Nephron (organoid): ENCODE data around the gene GRIK3.

Experiments used
- H3K27ac Mint-ChIP-seq, 3 experiments: 2 replicates each; pipeline ENCODE4 v1.8.0; 2020; ENCODE audit warnings: mixed read lengths in 3 of 3, mild to moderate bottlenecking in 2 of 3, moderate library complexity in 1 of 3
- H3K27me3 Mint-ChIP-seq: 2 replicates; pipeline ENCODE4 v1.8.0; 2021; ENCODE audit warnings: low read depth, mild to moderate bottlenecking, moderate library complexity, mixed read lengths
- H3K36me3 Mint-ChIP-seq: 2 replicates; pipeline ENCODE4 v1.8.0; 2020; ENCODE audit warnings: low read depth, mixed read lengths
- H3K4me1 Mint-ChIP-seq: 2 replicates; pipeline ENCODE4 v1.8.0; 2020; ENCODE audit warnings: mixed read lengths
- H3K4me3 Mint-ChIP-seq, 3 experiments: 2 replicates each; pipeline ENCODE4 v1.8.0; 2020; ENCODE audit warnings: mild to moderate bottlenecking in 3 of 3, mixed read lengths in 3 of 3, moderate library complexity in 2 of 3
- H3K9me3 Mint-ChIP-seq: 2 replicates; pipeline ENCODE4 v1.8.0; 2020; ENCODE audit warnings: mixed read lengths
- CTCF ChIP-seq, 3 experiments: fragments of 200-600 bp; sonication (generic); IDR thresholded peaks; one replicate each; pipeline ENCODE4 v1.5.0; 2021; ENCODE audit warnings: antibody characterized with exemption in 3 of 3; ENCODE audit not compliant: unreplicated experiment in 3 of 3

Gene GRIK3

DNA sequence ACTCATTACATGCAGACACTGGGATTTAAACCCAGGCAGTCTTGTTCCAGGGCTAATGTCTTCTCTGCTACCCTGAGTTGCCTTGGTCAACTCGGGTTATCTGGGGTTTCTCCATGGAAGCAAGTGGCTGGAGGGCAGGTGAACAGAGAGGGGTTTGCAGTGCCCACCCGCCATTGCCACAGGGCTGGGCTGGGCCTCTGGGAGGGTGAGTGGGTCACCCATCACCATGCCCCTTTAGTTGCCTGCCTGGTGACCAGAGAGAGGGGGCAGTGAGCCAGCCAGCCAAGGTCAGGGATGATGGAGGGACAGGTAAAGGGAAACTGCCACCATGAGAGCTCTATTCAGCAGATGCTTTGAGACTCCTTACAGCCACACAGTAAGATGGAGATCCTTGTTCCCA is 53.2 kb downstream of the GRIK3 start:
- H3K4me3 Mint-ChIP-seq: no peak overlapping the region

GRCh38 chr1:36977731-36978406 is 56.4 kb downstream of the GRIK3 start:
- no peaks in the 10 kb centered on the region for H3K9me3 Mint-ChIP-seq
- H3K27ac Mint-ChIP-seq: no peak overlapping the region
- H3K4me3 Mint-ChIP-seq: no peak overlapping the region
- no peaks in the 10 kb centered on the region for H3K4me1 Mint-ChIP-seq
- H3K27me3 Mint-ChIP-seq: peaks cover 54% of the 10 kb centered on the region
- no peak for TF ChIP-seq CTCF (IDR thresholded peaks at IDR 0.05; ENCODE audit: unreplicated experiment in 3 of 3)
- H3K36me3 Mint-ChIP-seq: no peaks in the 10 kb centered on the region

More for the DNA sequence above, 53.2 kb downstream of the GRIK3 start:
- Mint-ChIP-seq H3K27me3 (peaks cover 64% of the 10 kb centered on the region), H3K27ac (no peak overlapping the region), H3K36me3 (no peaks in the 10 kb centered on the region), H3K4me1 (no peaks in the 10 kb centered on the region), H3K9me3 (no peaks in the 10 kb centered on the region)
- no peak for TF ChIP-seq CTCF (IDR thresholded peaks at IDR 0.05; ENCODE audit: unreplicated experiment in 3 of 3)

DNA sequence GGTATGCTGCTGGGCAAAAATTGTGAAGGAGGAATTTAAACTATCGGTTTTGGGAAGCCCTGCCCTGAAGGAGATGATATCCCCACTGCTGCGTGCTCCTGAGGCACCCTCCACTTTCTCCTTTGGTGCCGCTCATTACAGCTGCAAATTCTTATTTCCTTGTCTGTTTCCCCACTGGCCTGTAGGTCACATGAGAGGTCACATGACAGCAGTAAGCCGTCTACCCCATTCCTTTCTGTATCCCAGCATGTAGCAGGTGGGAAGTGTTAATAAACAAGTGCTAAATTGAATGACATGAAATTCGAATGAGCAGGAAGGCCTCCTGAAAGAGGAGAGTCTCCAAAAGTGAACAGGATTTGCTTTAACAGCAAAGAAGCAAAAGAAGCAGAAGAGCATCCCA is 58.7 kb downstream of the GRIK3 start:
- no peak overlapping the region for H3K4me3 Mint-ChIP-seq
- H3K36me3 Mint-ChIP-seq: no peaks in the 10 kb centered on the region
- H3K27ac Mint-ChIP-seq: no peak overlapping the region
- TF ChIP-seq CTCF (IDR thresholded peaks at IDR 0.05; ENCODE audit: unreplicated experiment in 3 of 3): no peak
- H3K9me3 Mint-ChIP-seq: no peaks in the 10 kb centered on the region
- H3K27me3 Mint-ChIP-seq: peaks cover 41% of the 10 kb centered on the region
- H3K4me1 Mint-ChIP-seq: no peaks in the 10 kb centered on the region

DNA sequence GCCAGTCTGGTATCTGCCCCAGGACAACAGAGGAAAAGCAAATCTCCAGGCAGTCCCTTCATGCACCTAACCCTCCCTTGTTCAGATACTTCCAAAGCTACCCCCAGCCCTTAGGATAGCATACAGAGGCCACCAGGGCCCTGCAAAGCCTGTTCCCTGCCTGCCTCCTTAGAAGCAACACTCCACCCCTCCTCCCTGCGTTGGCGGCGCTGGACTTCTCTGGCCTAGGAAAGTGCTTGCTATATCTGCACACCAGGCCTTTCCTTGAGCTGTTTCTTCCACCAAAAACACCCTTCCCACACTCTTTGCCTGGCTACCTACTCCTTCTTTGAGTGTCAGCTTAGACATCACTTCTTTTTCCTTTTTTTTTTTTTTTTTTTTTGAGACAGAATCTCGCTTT is 61.3 kb downstream of the GRIK3 start:
- Mint-ChIP-seq H3K27ac (no peak overlapping the region), H3K36me3 (no peaks in the 10 kb centered on the region), H3K4me1 (no peaks in the 10 kb centered on the region), H3K27me3 (peaks cover 42% of the 10 kb centered on the region), H3K4me3 (no peak overlapping the region), H3K9me3 (no peaks in the 10 kb centered on the region)
- TF ChIP-seq CTCF (IDR thresholded peaks at IDR 0.05; ENCODE audit: unreplicated experiment in 3 of 3): no peak

DNA sequence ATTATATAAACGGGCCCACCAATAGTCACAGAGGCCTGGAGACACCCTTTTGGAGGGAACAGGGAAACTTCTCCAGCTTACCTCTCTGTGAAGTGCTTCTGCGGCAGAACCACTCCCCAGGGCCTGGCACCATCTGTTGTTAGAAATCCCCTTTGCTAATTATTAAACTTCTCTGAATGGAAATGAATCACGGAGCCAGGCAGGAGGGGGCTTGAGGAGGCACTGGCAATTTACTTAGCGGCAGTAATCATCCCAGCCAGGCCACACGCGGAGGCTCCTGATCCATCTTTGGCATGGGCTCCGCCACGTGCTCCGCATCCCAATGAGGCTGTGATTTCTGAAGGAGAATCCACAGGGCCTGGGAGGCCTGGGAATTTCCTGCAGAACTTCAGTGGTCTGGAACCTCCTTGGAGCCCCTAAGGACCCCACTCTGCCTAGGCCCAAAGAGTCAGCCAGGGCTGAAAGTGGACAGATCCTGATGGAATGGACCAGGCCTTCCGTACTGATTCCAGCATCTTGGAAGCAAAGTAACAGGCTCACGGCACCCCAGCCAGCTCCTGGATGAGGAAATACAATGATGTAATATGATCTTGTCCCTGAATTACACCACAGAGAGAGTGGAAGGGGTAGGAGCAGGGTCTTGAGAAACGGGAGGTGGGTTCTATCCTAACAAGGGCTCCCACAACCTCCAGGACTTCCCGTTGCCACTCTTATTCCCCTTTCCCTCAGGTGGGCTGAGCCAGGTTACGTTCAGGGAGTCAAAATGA is 62.3 kb downstream of the GRIK3 start:
- H3K27me3 Mint-ChIP-seq: peaks cover 45% of the 10 kb centered on the region
- no peak for TF ChIP-seq CTCF (IDR thresholded peaks at IDR 0.05; ENCODE audit: unreplicated experiment in 3 of 3)
- no peaks in the 10 kb centered on the region for H3K9me3 Mint-ChIP-seq
- H3K36me3 Mint-ChIP-seq: no peaks in the 10 kb centered on the region
- H3K4me3 Mint-ChIP-seq: no peak overlapping the region
- no peak overlapping the region for H3K27ac Mint-ChIP-seq
- no peaks in the 10 kb centered on the region for H3K4me1 Mint-ChIP-seq

GRCh38 chr1:36968730-36969129 is 65.6 kb downstream of the GRIK3 start:
- Mint-ChIP-seq H3K36me3 (no peaks in the 10 kb centered on the region), H3K9me3 (no peaks in the 10 kb centered on the region), H3K4me1 (no peaks in the 10 kb centered on the region), H3K4me3 (no peak overlapping the region), H3K27ac (no peak overlapping the region), H3K27me3 (peaks cover 53% of the 10 kb centered on the region)
- no peak for TF ChIP-seq CTCF (IDR thresholded peaks at IDR 0.05; ENCODE audit: unreplicated experiment in 3 of 3)
